LoVo (cell line): ENCODE results near the gene G0S2.
A peak's percentile ranks its signal among the peaks of the same experiment; 100 is the strongest.

Experiments
- DNase-seq: peaks from one replicate; pipeline ENCODE4 v3.0.0-alpha.2; 2016; ENCODE audit warnings: low spot score

The G0S2 gene

GRCh38 chr1:209648931-209649776 lies 26.1 kb upstream of the G0S2 start:
- DNase-seq, result peak; percentile 90

GRCh38 chr1:209650454-209650853 lies 24.8 kb upstream of the G0S2 start:
- no peak for DNase-seq

DNA sequence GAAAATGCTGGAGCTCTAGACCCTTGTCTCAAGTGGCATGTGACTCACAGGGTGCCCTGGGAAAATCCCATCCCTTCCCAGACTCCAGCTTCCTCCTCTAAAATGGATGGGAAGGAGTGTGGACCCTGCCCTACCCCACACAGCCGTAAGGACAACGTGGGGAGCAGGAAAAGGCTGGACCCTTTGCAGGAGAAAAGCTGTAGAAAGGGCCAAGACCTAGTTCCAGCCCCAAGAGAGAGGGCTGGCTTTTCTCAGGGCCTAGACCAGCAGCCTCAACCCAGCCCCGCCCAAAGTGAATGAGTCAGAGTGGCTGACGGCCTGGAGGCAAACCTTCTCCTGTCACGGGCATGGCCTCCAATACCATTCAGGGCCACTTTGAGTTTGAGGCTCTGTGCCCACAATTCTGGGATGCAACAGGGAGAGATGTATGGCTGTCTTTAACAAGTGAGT lies 24.0 kb upstream of the G0S2 start:
- DNase-seq, result peak; percentile 89

GRCh38 chr1:209652121-209652735 lies 23.0 kb upstream of the G0S2 start, which contains the start of gene LAMB3:
TSS of gene LAMB3 (minus strand) at chr1:209652425. CDS start at chr1:209650944, 1,481 bp downstream.
- DNase-seq, result peak; percentile 90

DNA sequence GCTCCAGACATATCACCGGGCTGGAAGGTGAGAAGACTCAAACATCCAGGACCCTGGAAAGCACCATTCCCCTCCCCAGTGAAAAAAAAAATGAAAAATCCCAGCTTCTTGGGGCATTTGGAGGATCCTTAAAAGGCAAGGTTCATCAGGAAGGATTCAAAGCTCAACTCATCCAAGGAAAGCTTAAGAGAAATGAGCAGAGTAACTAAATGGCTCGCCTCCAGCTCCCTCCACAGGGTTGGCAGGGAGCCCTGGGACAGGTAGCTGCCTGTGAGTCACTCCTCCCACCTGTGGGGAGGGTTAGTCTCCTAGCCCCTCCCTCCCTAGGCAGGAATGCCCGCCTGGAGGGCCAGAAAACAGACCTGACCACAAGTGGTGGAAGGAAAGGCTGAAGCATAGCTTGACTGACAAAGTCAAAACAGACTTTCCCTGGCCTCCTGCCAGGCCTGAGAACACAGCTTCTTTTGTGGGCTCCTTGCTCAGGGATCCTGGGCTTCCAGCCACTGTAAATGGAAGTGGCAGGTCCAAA lies 22.3 kb upstream of the G0S2 start:
- DNase-seq, result peak; percentile 98

GRCh38 chr1:209653915-209654351 lies 21.3 kb upstream of the G0S2 start:
- DNase-seq, result peak; percentile 81

DNA sequence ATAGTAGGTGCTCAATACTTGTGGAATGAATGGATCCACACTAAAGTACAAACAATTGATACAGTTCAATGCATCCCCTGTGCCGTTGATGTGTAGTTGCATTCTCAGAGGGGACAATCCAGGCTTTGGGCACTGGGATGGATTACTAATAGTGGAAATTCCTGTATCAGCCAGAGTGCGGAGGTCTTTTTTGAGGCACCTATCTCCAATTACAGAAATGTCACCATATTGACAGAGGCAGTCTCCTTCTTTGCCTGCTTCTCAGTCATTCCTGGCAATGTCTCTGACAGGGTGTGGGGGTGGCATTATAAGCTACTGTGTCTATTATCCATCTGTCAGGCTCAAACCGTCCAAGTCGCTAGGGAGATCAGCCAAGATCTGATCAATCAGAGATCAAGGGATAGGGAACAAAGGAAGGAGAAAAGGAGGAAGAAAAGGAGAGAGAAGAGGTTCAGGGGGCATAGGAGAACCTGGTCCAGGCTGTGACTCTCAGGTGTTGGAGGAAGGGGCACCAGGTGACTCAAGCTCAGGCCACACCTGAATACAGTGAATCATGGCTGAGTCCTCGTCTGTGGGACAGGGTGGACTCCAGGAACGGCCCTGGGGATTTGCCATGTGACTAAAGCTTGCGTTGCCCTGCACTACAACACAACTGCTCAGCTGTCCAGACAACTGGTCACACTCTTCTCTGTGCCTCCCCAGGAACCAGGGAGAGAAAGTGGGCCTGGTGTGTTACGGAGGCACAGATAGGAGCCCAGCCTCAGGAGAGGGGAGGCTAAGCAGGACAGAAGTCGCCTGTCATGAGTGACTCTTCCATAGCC lies 19.6 kb upstream of the G0S2 start:
- DNase-seq, result peak; percentile 79

- DNase-seq, result no peak
Observed at GRCh38 chr1:209657140-209657879, 17.9 kb upstream of the G0S2 start.

- DNase-seq, result no peak
Observed at GRCh38 chr1:209657918-209658317, 17.3 kb upstream of the G0S2 start.

DNA sequence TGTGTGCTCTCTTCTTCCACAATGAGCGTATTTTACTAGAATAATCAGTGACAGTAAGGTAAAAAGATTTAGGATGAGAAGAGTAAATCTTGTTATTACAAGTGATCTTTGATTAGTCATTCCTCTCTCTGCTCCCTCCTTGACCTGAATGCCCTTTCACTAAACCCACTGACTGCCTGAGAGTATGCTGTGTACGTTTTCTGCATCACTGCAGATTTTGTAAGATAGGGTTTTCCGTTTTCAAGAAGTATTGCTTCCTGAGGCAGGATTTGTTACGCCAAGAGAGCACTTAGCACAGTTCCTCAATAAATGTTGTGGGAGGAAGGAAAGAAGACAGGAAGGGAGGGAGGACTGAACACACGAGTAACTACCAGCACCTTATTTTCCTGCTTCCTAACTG lies 15.3 kb upstream of the G0S2 start:
- DNase-seq, result no peak

GRCh38 chr1:209661071-209661470 lies 14.1 kb upstream of the G0S2 start:
- no peak for DNase-seq

- DNase-seq, result no peak
Observed at GRCh38 chr1:209662879-209663327, 12.3 kb upstream of the G0S2 start.

GRCh38 chr1:209667103-209667502 lies 8.1 kb upstream of the G0S2 start:
- no peak for DNase-seq

DNA sequence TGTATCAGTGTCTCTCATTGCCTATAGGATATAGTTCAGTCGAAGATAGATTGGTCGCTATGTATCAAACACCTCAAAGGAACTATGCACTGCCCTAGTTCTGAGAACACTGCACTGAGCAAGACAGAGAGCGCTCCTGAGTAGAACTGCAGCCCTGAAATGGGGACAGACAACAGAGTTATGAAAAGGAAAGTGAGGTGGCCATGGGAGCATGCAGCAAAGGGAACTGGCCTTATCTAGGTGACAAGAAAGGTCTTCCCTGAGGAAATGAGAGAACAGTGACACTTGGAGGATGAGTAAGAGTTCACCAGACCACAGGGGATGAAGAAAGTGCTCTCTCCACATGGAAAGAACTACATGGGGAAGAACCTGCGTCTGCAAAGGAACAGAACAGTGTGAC lies 7.5 kb upstream of the G0S2 start:
- no peak for DNase-seq

DNA sequence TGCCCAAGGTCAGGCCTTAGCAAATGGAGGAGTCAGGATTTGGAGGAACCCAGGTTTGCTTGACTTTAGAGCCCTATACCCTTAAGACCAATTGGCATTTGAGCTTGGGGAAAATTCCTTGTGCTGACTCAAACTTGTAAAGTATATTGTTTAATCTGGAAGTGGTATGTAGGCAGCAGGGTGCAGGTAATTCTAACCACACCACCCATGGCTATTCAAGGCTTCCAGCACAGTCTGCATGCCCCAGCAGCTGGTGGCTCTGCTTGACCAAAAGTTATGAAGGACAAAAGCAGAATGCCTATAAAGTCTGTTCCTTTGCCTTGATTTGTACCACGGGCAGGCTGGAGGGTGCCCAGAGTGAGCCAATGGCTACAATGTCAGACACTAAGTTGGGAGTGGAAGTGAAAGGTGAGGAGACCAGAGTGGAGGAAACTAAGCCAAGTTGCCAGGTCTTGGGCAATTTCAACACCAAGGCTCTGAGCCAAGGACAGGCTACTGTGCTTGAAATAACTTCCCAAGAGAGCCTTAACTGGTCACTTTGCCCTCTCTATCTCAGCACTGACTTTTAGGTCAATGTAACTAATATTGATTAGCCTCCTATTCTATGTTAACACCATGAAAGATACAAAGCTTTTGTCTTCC lies 4.7 kb upstream of the G0S2 start:
- DNase-seq, result peak; percentile 52

DNA sequence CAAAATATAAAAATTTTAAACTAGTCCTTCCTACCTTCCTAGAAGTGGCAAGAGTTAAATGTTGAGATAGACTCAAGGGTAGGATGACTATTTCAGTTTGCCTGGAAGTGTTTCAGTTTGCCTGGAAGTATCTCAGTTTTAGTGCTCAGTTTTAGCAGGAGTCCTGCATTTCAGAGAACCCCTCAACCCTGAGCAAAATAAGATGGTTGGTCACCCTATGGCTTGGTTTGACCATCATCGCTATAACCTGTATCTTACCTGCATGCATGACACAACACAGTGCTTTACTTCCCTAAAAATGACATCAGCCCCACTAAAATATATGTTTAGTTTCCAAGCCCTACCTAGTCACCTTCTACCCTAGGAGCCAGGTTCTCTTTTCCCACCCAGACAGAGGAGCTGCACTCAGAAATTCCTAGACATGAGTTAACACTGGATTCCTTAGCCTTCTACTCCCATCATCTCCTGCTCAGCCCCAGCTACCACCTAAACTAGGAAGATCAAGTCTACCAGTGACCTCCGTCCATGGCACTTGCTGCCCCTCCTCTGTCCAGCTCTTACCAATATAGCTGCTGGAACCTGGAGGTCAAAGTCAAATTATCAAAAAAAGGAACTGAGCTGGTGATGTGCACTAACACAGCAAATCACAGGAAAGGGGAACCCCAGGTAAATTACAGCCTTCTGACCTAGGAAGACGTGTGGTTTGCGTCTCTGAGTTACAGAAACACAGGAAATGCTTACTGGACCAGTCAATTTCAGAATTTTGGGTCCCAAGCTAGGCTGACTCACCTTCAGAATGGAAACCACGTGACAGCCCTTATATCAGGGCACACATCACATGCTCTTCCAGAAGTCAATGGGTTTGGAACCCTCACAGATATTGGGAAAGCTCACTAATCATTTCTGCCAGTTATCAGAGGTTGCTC lies 2.2 kb upstream of the G0S2 start:
- DNase-seq, result no peak

GRCh38 chr1:209673631-209674417 lies 1.4 kb upstream of the G0S2 start:
- no peak for DNase-seq

GRCh38 chr1:209675565-209676154 lies 448 bp downstream of the G0S2 start:
- DNase-seq, result no peak
